COLO668 (cell line): Measurements from ENCODE around the gene FAM43B.

Source experiments
- DNase-seq: peaks from one replicate; lab custom pipeline; 2025; ENCODE audit not compliant: unreplicated experiment; lab: John Stamatoyannopoulos, UW

Gene FAM43B

DNA sequence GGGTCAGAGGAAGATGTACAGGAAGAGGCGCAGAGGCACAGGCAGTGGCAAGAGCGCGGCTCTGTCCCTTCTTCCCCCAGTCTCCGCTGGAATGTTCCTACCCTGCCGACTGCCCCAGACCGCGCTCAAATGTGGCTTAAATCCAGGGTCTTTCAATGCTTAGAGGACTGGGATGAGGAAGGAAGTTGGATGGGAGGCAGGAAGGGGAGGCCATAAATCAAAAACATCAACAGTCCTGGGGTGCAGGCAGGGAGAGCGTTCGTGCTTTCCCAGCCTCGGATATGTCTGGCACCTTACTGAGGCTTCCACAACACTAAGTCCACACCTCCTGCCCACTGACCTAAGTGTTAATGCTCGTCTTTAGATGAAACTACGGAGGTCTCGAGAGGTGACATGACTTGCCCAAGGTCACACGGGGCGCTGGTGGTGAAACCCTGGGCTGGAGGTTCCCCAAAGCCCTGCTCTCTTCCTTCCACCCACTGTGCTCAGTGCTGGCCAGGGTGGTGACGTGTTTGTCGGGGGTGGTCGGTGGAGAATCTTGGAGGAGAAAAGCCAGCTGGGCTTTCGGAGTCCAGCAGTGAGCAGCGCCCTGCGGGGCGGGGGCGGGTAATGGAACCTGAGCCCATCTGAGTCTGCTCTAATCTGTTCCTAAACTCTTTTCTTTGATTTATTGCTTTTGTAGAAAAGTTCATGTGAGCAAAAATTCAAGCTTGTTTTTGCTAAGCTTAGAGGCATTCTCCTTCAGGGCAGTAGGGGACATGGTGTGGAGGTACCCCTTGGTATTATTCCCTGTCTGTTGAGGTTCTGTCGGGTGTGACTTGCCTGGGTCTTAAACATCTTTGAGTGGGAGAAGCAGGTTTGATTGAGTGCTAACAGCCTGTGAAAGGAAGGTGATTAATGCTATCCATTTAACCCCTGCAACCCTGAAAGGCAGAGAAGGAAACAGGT, 37.2 kb downstream of the FAM43B start:
- no peak for DNase-seq

DNA sequence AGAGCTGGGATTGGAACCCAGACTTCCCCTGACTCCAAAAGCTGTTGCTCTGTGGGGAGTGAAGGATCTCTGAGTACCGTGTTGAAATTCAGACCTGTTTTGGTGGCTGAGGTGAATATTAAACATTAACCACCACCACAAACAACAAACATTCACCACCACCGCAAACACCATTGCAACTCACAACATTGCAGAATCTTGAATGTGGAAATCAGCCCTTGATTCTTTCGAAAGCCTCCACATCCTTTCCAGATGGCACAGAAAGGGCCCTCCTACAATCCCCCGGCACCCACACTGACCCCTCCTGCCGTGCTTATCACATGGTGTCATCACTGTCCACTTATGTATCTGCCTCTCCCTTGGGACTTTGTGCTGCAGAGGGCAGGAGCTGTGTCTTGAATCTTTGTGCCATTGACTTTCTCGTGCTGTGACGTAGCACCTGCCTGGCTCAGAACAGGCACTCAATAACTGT, 38.0 kb downstream of the FAM43B start:
- DNase-seq, result no peak

DNA sequence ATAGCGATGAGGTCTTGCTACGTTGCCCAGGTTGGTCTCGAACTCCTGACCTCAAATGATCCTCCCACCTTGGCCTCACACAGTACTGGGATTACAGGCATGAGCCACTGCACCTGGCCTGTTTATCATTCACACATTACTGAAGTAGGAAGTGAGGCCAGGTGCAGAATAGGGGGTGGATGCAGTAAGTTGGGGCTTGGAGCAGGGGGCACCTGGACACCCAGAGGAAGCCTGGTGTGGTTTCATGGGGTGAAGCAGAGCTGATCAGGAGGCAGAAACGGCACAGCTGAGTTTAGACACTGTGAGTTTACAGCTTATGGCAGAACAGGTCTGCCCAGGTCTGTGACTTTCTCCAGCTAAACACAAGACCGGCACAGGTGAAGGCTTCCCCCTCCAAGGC, 41.4 kb downstream of the FAM43B start:
- DNase-seq, result no peak

DNA sequence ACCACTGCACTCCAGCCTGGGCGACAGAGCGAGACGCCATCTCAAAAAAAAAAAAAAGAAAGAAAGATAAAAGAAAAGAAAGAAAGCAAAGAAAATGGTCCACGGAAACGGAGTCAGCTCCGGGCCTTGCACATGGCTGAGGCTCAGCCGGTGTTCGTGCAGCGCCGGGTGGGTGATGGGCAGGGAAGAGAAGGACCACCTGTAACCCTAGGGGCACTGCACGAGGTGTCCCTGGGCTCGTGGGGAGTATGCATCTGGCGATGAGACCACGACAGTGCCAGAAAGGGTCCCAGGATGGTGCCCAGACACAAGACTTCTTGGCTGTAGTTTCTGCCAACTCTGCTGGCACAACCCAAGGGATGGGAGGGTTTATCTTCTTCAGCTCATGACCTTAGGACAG, 42.4 kb downstream of the FAM43B start:
- no peak for DNase-seq

DNA sequence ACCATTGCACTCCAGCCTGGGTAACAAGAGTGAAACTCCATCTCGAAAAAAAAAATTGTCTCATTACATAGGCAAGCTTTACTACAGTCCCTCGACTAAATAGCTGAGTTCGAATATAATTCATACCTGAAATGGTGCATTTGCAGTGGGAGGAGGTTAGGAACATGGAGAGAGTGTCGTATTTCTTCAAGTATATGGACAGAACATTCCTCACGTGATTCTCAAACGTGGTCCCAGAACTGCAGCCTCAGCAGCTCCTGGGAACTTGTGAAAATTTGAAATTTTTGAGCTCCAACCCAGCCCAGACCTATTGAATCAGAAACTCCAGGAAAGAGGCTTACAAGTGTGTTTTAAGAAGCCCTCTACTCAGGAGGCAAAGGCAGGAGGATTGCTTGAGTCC, 43.7 kb downstream of the FAM43B start:
- no peak for DNase-seq

DNA sequence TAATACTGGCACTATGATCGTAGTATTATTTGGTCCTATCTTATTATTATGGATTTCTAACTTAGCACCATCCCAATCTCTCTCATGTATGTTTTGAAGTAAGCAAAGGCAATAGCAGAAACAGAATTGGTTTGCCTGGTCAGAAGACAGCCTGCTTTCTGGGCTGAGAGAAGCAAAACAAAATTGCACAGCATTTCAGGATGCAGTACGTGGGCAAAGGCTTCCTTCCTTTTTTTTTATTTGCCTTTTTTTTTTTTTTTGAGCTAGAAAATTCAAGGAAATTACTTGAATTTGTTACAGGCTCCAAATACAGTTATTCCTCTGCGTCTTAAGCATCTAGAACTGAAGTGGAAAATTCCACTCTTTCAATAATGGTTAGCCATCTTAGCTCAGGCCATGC, 45.3 kb downstream of the FAM43B start:
- no peak for DNase-seq

DNA sequence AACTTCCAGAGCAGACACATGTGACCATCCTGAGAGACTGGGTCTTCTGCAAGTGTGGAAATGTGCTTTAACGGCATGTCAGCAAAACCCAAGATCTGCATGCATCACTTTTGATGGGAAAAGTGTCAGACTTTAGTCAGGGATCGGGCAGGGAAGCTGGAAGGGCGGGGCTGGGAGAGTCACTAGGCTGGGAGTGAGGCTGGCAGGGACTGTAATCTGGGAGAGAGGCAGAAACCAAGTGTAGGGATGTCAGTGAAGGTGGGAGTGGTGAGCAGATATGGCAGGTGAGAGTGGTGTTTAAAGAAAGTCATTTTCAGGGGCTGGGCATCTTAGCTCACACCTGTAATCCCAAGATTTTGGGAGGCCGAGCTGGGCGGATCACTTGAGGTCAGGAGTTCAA, 47.8 kb downstream of the FAM43B start:
- no peak for DNase-seq

DNA sequence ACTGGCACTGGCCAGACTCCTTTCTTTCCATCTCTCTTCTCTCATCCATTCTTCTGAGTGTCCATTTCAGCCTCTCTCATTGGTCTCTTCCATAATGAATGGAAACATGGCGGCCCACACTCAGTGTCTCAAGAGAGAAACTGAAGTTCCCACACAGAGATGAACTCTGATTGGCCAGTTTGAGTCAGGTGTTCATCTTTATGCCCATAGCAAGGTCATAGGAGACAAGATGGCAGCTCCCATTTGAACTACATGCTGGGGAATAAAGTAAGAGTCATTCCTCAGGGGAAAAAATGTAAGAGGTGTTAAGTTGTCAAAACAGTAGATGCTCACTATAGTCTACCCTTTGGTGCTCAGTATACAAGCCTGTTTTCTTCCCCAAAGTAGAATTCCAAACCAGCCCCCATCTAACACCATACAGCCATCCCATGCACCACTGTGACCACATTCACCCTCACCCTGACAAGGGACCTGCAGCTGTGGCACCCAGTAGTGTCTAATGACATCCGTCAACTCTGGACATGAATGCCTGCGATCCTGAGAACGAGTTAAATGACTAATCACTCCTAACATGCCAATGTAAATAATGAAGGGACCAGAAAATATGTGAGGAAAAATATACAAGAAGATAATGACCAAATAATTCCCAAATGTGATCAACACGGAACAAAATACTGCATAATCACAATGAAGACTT, 48.9 kb downstream of the FAM43B start:
- DNase-seq, result no peak

DNA sequence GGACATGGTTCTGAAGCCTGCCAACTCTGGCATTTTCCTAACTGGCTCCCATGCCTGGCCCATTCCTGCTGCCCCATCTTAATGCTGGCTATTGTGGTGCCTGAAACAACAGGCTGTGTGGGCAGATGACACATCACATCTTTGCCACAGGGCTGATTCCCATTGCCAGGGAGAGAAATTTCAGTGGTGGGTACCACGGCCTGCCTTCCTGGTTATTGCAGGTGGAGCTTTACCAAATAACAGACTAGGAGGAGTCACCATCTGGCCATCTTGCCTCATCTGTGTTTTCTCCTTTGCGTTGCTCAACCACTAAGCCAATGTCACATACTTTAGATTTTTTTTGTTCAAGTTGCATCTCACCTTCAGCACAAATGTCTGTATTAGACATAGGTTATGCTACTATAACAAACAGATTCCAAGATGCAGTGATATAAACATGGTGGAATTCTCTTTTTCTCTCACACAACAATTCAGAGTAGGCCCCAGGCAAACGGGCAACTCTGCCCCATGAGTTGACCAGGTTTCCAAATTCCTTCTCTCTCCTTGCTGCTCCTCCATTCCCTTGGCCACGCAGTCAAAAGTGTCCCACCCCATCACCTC, 50.6 kb downstream of the FAM43B start:
- DNase-seq, result no peak

DNA sequence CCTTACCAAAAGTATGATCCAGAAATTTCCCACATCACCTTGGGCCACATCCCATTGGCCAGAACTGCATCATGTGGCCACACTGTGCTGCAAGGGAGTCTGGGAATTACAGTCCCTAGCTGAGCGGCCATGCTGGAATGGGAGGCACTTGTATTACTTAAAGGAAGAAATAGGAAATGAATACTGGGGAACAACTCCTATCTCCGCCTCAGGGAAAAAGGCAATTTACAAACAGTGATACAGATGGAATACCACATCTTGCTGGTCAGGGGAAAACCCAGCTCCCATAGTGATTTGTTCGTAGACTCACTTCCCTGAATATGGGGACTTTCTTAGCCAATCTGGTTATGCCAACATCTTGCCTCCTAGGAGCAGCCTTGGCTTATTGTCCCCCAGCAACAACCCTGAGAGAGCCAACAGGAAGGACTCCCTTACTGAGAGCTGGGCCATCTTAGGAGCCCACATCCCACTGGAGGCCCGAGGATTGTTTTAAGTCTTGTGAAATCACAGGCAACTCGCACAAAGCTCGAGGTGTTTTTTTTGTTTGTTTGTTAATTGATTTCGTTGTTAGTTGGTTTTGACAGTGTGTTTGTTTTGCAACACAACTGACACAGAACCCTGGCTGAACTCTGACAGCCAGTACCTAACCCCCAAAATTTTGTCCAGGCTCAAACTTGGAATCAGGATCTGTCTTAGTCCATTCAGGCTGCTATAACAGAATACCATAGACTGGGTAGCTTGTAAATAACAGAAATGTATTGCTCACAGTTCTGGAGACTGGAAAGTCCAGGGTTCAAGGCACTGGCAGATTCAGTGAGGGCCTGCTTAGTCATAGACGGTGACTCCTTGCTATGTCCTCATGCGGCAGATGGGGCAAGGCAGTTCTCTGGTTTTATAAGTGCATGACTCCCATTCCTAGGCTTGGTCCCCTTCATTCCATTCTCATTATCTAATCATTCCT, 51.4 kb downstream of the FAM43B start:
- no peak for DNase-seq
